T-cell (primary cell): ENCODE results near the gene SLC43A3. TPM values are rescaled to one million over a fixed set of nuclear protein-coding genes. Genes with fewer than 3 reads are reported as not detected.

Experiments used
- ATAC-seq, 4 experiments: fragments of 200-7000 bp in 3 of 4; fragments of 150-1000 bp in 1 of 4; cut with Tn5 transposase; replicated peaks in 1 of 4; 1 replicate in 3 of 4; 2 replicates in 1 of 4; pipeline ENCODE4 v1.10.0; 2021; ENCODE audit warnings: moderate library complexity in 3 of 4, mild to moderate bottlenecking in 2 of 4, moderate number of reproducible peaks in 1 of 4
- CTCF ChIA-PET, 2 donors: fragments of 300-600 bp; sonication (Branson Sonifier 250); formaldehyde crosslinking; loops; one replicate each; lab custom pipeline; 2022; ENCODE audit warnings: antibody characterized with exemption in 2 of 2; lab: Charles Lee
- POLR2A ChIA-PET, 2 donors: fragments of 300-600 bp; sonication (Branson Sonifier 250); formaldehyde crosslinking; loops; one replicate each; lab custom pipeline; 2022; ENCODE audit warnings: antibody characterized with exemption in 2 of 2; lab: Charles Lee
- DNase-seq, 35 experiments: peaks; one replicate each; pipeline versions ENCODE4 v3.0.0 to v3.0.0-alpha.2; 2013 to 2023
- H3K27ac ChIP-seq: one replicate; pipeline ENCODE4 v1.5.1; 2013; ENCODE audit warnings: low read length
- H3K27me3 ChIP-seq, 2 experiments: replicated peaks in 1 of 2; 1 replicate in 1 of 2; 2 replicates in 1 of 2; pipeline versions ENCODE4 v1.6.1 to v1.7.0; 2013; ENCODE audit warnings: low read length in 1 of 2, mixed read lengths in 1 of 2; ENCODE audit not compliant: control insufficient read depth in 2 of 2, insufficient read depth in 2 of 2; ENCODE audit errors: extremely low read depth in 1 of 2
- H3K36me3 ChIP-seq, 2 donors: 1 replicate in 1 of 2; 2 replicates in 1 of 2; pipeline versions ENCODE4 v1.6.1 to v1.7.0; 2013; ENCODE audit warnings: low read length in 1 of 2; ENCODE audit not compliant: control insufficient read depth in 2 of 2, insufficient read depth in 1 of 2; ENCODE audit errors: extremely low read depth in 1 of 2
- H3K4me1 ChIP-seq, 2 experiments: 1 replicate in 1 of 2; 2 replicates in 1 of 2; pipeline versions ENCODE4 v1.6.1 to v1.7.0; 2013; ENCODE audit warnings: low read length in 2 of 2, mixed read lengths in 1 of 2; ENCODE audit not compliant: insufficient read depth in 2 of 2, control insufficient read depth in 1 of 2; ENCODE audit errors: extremely low read depth in 1 of 2
- H3K4me3 ChIP-seq, 2 donors: 1 replicate in 1 of 2; 2 replicates in 1 of 2; pipeline versions ENCODE4 v1.5.1 to v1.7.0; 2013; ENCODE audit warnings: mild to moderate bottlenecking in 2 of 2, low read length in 1 of 2, moderate library complexity in 1 of 2; ENCODE audit not compliant: control insufficient read depth in 1 of 2; ENCODE audit errors: extremely low read depth in 1 of 2
- H3K9me3 ChIP-seq: 2 replicates; pipeline ENCODE4 v1.7.0; 2013
- H3K27ac Mint-ChIP-seq, 2 donors: one replicate each; pipeline ENCODE4 v1.8.0; 2020 to 2021; ENCODE audit warnings: mild to moderate bottlenecking in 2 of 2, mixed read lengths in 2 of 2
- H3K27me3 Mint-ChIP-seq, 2 donors: one replicate each; pipeline ENCODE4 v1.8.0; 2021 to 2022; ENCODE audit warnings: mixed read lengths in 2 of 2
- H3K36me3 Mint-ChIP-seq: one replicate; pipeline ENCODE4 v1.8.0; 2021; ENCODE audit warnings: mixed read lengths
- H3K4me1 Mint-ChIP-seq, 3 donors: one replicate each; pipeline ENCODE4 v1.8.0; 2020 to 2022; ENCODE audit warnings: mixed read lengths in 3 of 3, mild to moderate bottlenecking in 1 of 3
- H3K4me3 Mint-ChIP-seq, 3 donors: one replicate each; pipeline ENCODE4 v1.8.0; 2020 to 2022; ENCODE audit warnings: mild to moderate bottlenecking in 3 of 3, mixed read lengths in 3 of 3, moderate library complexity in 3 of 3
- H3K9me3 Mint-ChIP-seq, 3 donors: one replicate each; pipeline ENCODE4 v1.8.0; 2020 to 2022; ENCODE audit warnings: mixed read lengths in 3 of 3
- WGBS: methylation state at CpG from one replicate; pipeline ENCODE4 v1.1.5; 2013; ENCODE audit warnings: missing lambda C conversion rate; ENCODE audit not compliant: insufficient coverage; 5-methylcytosine and 5-hydroxymethylcytosine counted together
- total RNA-seq, 35 experiments: library from RNA in 6 of 35; stranded (reverse) in 6 of 35; fragments of 120-200 nt in 1 of 35; gene quantifications; one replicate each; pipeline versions ENCODE4 v1.2.1 to v1.2.4 and lab custom pipeline; 2013 to 2026

Gene SLC43A3
- total RNA-seq, 5 donors from 2014 or later (not counting 1 experiment from before 2014, with no cell fraction given) = 9.9 to 18.1 (median 13.6) TPM

- H3K4me1 ChIP-seq = no peaks in the 10 kb centered on the region
- ChIA-PET CTCF (no interaction called here), POLR2A (no interaction called here)
- no peaks in the 10 kb centered on the region for H3K27me3 Mint-ChIP-seq
- no peaks in the 10 kb centered on the region for H3K9me3 Mint-ChIP-seq
- H3K9me3 ChIP-seq = no peaks in the 10 kb centered on the region
- no peaks in the 10 kb centered on the region for H3K27me3 ChIP-seq
- no peak overlapping the region for H3K27ac ChIP-seq
- H3K27ac Mint-ChIP-seq = no peak overlapping the region
- no peak for ATAC-seq
- no peaks in the 10 kb centered on the region for H3K36me3 Mint-ChIP-seq
- H3K4me3 ChIP-seq = no peak overlapping the region
- H3K4me1 Mint-ChIP-seq = peaks cover 0 to 2% (median 0%) of the 10 kb centered on the region in 3 donors
- WGBS = 94% methylated on average over 5 of the region's 7 CpGs
- DNase-seq = no peak
- H3K36me3 ChIP-seq = no peaks in the 10 kb centered on the region
- no peak overlapping the region for H3K4me3 Mint-ChIP-seq
These were observed 9.1 kb upstream of the SLC43A3 start for GRCh38 chr11:57436031-57436430.

- ATAC-seq (no peak), DNase-seq (no peak)
- ChIA-PET POLR2A (no interaction called here), CTCF (no interaction called here)
- Mint-ChIP-seq H3K27ac (no peak overlapping the region), H3K36me3 (no peaks in the 10 kb centered on the region), H3K4me1 (peaks cover 0 to 2% (median 0%) of the 10 kb centered on the region in 3 donors), H3K27me3 (no peaks in the 10 kb centered on the region), H3K4me3 (no peak overlapping the region), H3K9me3 (no peaks in the 10 kb centered on the region)
- H3K4me1 ChIP-seq = no peaks in the 10 kb centered on the region
- H3K27ac ChIP-seq = no peak overlapping the region
- WGBS = 59% methylated on average over 7 of the region's 15 CpGs
- H3K27me3 ChIP-seq = no peaks in the 10 kb centered on the region
- H3K4me3 ChIP-seq = no peak overlapping the region
- H3K9me3 ChIP-seq = no peaks in the 10 kb centered on the region
- no peaks in the 10 kb centered on the region for H3K36me3 ChIP-seq
These were observed 8.0 kb upstream of the SLC43A3 start for GRCh38 chr11:57434640-57435546.

GRCh38 chr11:57432714-57433163 lies 5.8 kb upstream of the SLC43A3 start:
- no peak overlapping the region for H3K27ac ChIP-seq
- no peak overlapping the region for H3K4me3 ChIP-seq
- ChIA-PET POLR2A (no interaction called here), CTCF (interaction anchor here in 1 of 2 donors (0.5 kb wide), 1 partner anchor 24 kb away, joined by 3 read pairs; no protein-coding TSS in a partner anchor)
- Mint-ChIP-seq H3K36me3 (no peaks in the 10 kb centered on the region), H3K27ac (no peak overlapping the region), H3K9me3 (no peaks in the 10 kb centered on the region), H3K4me1 (peaks cover under 1 to 2% (median 2%) of the 10 kb centered on the region in 3 donors), H3K27me3 (no peaks in the 10 kb centered on the region), H3K4me3 (no peak overlapping the region)
- peak in 1 of 35 experiments; percentile 13 for DNase-seq
- no peaks in the 10 kb centered on the region for H3K36me3 ChIP-seq
- H3K4me1 ChIP-seq = no peaks in the 10 kb centered on the region
- peak in 1 of 4 experiments; percentile 9 for ATAC-seq
- 51% methylated on average over 5 of the region's 7 CpGs for WGBS
- no peaks in the 10 kb centered on the region for H3K9me3 ChIP-seq
- H3K27me3 ChIP-seq = no peaks in the 10 kb centered on the region

- Histone ChIP-seq H3K36me3 (no peaks in the 10 kb centered on the region), H3K9me3 (no peaks in the 10 kb centered on the region), H3K27me3 (no peaks in the 10 kb centered on the region), H3K27ac (no peak overlapping the region), H3K4me1 (peaks cover 0 to 4% of the 10 kb centered on the region in 2 experiments), H3K4me3 (no peak overlapping the region)
- WGBS = 87% methylated on average over 3 of the region's 5 CpGs
- DNase-seq = no peak
- ChIA-PET CTCF (interaction anchor here in 1 of 2 donors (0.5 kb wide), 1 partner anchor 25 kb away, joined by 3 read pairs; no protein-coding TSS in a partner anchor), POLR2A (no interaction called here)
- no peak overlapping the region for H3K4me3 Mint-ChIP-seq
- no peaks in the 10 kb centered on the region for H3K36me3 Mint-ChIP-seq
- no peak for ATAC-seq
- H3K4me1 Mint-ChIP-seq = peaks cover 6 to 8% (median 7%) of the 10 kb centered on the region in 3 donors
- H3K27me3 Mint-ChIP-seq = no peaks in the 10 kb centered on the region
- H3K27ac Mint-ChIP-seq = no peak overlapping the region
- H3K9me3 Mint-ChIP-seq = no peaks in the 10 kb centered on the region
These were observed 5.2 kb upstream of the SLC43A3 start for GRCh38 chr11:57432149-57432561.

- DNase-seq (no peak), ATAC-seq (no peak)
- Histone ChIP-seq H3K27me3 (no peaks in the 10 kb centered on the region), H3K36me3 (no peaks in the 10 kb centered on the region), H3K4me3 (no peak overlapping the region), H3K4me1 (peaks cover 7 to 15% of the 10 kb centered on the region in 2 experiments), H3K9me3 (no peaks in the 10 kb centered on the region), H3K27ac (no peak overlapping the region)
- no peaks in the 10 kb centered on the region for H3K27me3 Mint-ChIP-seq
- no peak overlapping the region for H3K4me3 Mint-ChIP-seq
- ChIA-PET CTCF (interaction anchor here in 1 of 2 donors (0.6 kb wide), 1 partner anchor 26 kb away, joined by 4 read pairs; no protein-coding TSS in a partner anchor), POLR2A (interaction anchor here in 1 of 2 donors (0.5 kb wide), 1 partner anchor 1136 kb away, joined by 6 read pairs; no protein-coding TSS in a partner anchor)
- no peaks in the 10 kb centered on the region for H3K9me3 Mint-ChIP-seq
- WGBS = 100% methylated on average over 1 of the region's 1 CpG
- no peaks in the 10 kb centered on the region for H3K36me3 Mint-ChIP-seq
- H3K27ac Mint-ChIP-seq = no peak overlapping the region
- peaks cover 16 to 19% (median 16%) of the 10 kb centered on the region in 3 donors for H3K4me1 Mint-ChIP-seq
These were observed 4.0 kb upstream of the SLC43A3 start for GRCh38 chr11:57430952-57431351.

- Mint-ChIP-seq H3K4me1 (peaks cover 26 to 29% (median 26%) of the 10 kb centered on the region in 3 donors), H3K36me3 (no peaks in the 10 kb centered on the region), H3K27me3 (no peaks in the 10 kb centered on the region), H3K4me3 (no peak overlapping the region), H3K9me3 (no peaks in the 10 kb centered on the region), H3K27ac (no peak overlapping the region)
- ATAC-seq = no peak
- no peak for DNase-seq
- WGBS = no CpG with 5 or more reads among the region's 4 CpGs
- Histone ChIP-seq H3K36me3 (no peaks in the 10 kb centered on the region), H3K9me3 (no peaks in the 10 kb centered on the region), H3K4me3 (no peak overlapping the region), H3K27me3 (no peaks in the 10 kb centered on the region), H3K27ac (no peak overlapping the region), H3K4me1 (peaks cover 14 to 25% of the 10 kb centered on the region in 2 experiments)
- CTCF ChIA-PET = interaction anchor here in 1 of 2 donors (1.3 kb wide), 1 partner anchor 28 kb away, joined by 6 read pairs; no protein-coding TSS in a partner anchor
- POLR2A ChIA-PET = interaction anchor here in 1 of 2 donors (0.5 kb wide), 1 partner anchor 1094 kb away, joined by 3 read pairs; no protein-coding TSS in a partner anchor
These were observed 3.0 kb upstream of the SLC43A3 start for GRCh38 chr11:57429946-57430345.
